Measurements from ENCODE around the gene PCDHA3. TPM values are rescaled to one million over a fixed set of nuclear protein-coding genes. Genes with fewer than 3 reads are reported as not detected.
"Not testable (repeated sequence)": the region's sequence is repeated elsewhere in the genome, so short reads cannot be mapped to it uniquely, and the experiment has no call there.

PCDHA3 gene
- total RNA-seq, 1 experiment from 2014 or later: not detected

DNA sequence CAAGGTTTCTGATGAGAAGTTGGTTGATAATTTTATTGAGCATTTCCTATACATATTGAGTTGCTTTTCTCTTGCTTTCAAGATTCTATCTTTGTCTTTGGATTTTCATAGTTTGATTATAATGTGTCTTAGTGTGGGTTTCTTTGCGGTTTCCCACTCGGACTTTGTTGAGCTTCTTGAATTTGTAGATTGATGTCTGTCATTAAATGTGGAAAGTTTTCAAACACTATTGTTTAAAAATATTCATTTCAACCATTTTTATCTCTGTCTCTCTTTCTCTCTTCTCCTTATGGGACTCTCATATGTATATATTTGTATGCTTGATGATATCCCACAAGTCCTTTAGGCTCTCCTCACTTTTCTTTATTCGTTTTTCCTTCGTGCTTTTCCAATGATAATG is 33.4 kb upstream of the PCDHA3 start:
- no peaks in the 10 kb centered on the region for H3K27me3 ChIP-seq (replicated peaks; ENCODE audit: control insufficient read depth, insufficient read depth, low read length)
- no peak overlapping the region for H3K27ac Mint-ChIP-seq (ENCODE audit: unreplicated experiment)
- ChIA-PET CTCF (no interaction called here), POLR2A (no interaction called here)
- no peaks in the 10 kb centered on the region for H3K27me3 Mint-ChIP-seq (ENCODE audit: insufficient read depth, unreplicated experiment)
- no peaks in the 10 kb centered on the region for H3K4me1 Mint-ChIP-seq (ENCODE audit: low read depth, unreplicated experiment)
- intact Hi-C loops (cut with micrococcal nuclease; ENCODE audit: unreplicated experiment): no loop called here
- H3K36me3 Mint-ChIP-seq (ENCODE audit: insufficient read depth, unreplicated experiment): no peaks in the 10 kb centered on the region
- peaks cover 31% of the 10 kb centered on the region for H3K9me3 ChIP-seq
- H3K4me3 Mint-ChIP-seq (ENCODE audit: unreplicated experiment): no peak overlapping the region
- BruUV-seq (replicated peaks): no TSS peak
- H3K4me3 ChIP-seq (ENCODE audit: low read depth, low read length): no peak overlapping the region
- H3K4me1 ChIP-seq: no peaks in the 10 kb centered on the region
- peaks cover 51% of the 10 kb centered on the region for H3K9me3 Mint-ChIP-seq (ENCODE audit: unreplicated experiment)
- DNase-seq: no peak
- H3K36me3 ChIP-seq (ENCODE audit: control insufficient read depth, insufficient read depth, low read length): no peaks in the 10 kb centered on the region
- TF ChIP-seq, protein P1, sequence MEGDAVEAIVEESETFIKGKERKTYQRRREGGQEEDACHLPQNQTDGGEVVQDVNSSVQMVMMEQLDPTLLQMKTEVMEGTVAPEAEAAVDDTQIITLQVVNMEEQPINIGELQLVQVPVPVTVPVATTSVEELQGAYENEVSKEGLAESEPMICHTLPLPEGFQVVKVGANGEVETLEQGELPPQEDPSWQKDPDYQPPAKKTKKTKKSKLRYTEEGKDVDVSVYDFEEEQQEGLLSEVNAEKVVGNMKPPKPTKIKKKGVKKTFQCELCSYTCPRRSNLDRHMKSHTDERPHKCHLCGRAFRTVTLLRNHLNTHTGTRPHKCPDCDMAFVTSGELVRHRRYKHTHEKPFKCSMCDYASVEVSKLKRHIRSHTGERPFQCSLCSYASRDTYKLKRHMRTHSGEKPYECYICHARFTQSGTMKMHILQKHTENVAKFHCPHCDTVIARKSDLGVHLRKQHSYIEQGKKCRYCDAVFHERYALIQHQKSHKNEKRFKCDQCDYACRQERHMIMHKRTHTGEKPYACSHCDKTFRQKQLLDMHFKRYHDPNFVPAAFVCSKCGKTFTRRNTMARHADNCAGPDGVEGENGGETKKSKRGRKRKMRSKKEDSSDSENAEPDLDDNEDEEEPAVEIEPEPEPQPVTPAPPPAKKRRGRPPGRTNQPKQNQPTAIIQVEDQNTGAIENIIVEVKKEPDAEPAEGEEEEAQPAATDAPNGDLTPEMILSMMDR (IDR thresholded peaks at IDR 0.05; ENCODE audit: insufficient read depth in 1 of 2, low read depth in 1 of 2, low read length in 1 of 2, severe bottlenecking in 1 of 2, unreplicated experiment in 1 of 2): no peak

DNA sequence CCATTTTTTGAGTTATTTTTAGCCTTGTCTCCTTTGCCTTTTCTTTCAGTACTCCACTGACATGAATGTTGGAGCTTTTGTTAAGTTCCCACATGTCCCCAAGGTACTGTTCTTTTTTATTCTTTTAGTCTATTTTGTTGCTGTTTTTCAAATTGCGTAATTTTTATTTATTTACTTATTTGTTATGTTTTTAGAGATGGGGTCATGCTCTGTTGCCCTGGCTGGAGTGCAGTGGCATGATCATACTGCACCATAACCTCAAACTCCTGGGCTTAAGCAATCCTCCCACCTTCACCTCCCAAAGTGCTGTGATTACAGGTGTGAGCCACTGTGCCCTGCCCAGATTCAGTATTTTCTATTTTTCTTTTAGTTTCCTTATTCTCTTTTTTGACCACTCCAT is 20.3 kb upstream of the PCDHA3 start:
- no peak overlapping the region for H3K4me3 Mint-ChIP-seq (ENCODE audit: unreplicated experiment)
- POLR2A ChIA-PET: no interaction called here
- Histone ChIP-seq H3K9me3 (peaks cover 27% of the 10 kb centered on the region), H3K4me3 (ENCODE audit: low read depth, low read length) (no peak overlapping the region), H3K4me1 (no peaks in the 10 kb centered on the region), H3K36me3 (ENCODE audit: control insufficient read depth, insufficient read depth, low read length) (no peaks in the 10 kb centered on the region), H3K27me3 (replicated peaks; ENCODE audit: control insufficient read depth, insufficient read depth, low read length) (no peaks in the 10 kb centered on the region)
- H3K36me3 Mint-ChIP-seq (ENCODE audit: insufficient read depth, unreplicated experiment): no peaks in the 10 kb centered on the region
- no peaks in the 10 kb centered on the region for H3K4me1 Mint-ChIP-seq (ENCODE audit: low read depth, unreplicated experiment)
- no TSS peak for BruUV-seq (replicated peaks)
- peaks cover 72% of the 10 kb centered on the region for H3K9me3 Mint-ChIP-seq (ENCODE audit: unreplicated experiment)
- no peak overlapping the region for H3K27ac Mint-ChIP-seq (ENCODE audit: unreplicated experiment)
- no peaks in the 10 kb centered on the region for H3K27me3 Mint-ChIP-seq (ENCODE audit: insufficient read depth, unreplicated experiment)
- CTCF ChIA-PET: no interaction called here
- TF ChIP-seq, protein P1 (IDR thresholded peaks at IDR 0.05; ENCODE audit: insufficient read depth in 1 of 2, low read depth in 1 of 2, low read length in 1 of 2, severe bottlenecking in 1 of 2, unreplicated experiment in 1 of 2): no peak
- intact Hi-C loops (cut with micrococcal nuclease; ENCODE audit: unreplicated experiment): no loop called here
- DNase-seq: no peak

DNA sequence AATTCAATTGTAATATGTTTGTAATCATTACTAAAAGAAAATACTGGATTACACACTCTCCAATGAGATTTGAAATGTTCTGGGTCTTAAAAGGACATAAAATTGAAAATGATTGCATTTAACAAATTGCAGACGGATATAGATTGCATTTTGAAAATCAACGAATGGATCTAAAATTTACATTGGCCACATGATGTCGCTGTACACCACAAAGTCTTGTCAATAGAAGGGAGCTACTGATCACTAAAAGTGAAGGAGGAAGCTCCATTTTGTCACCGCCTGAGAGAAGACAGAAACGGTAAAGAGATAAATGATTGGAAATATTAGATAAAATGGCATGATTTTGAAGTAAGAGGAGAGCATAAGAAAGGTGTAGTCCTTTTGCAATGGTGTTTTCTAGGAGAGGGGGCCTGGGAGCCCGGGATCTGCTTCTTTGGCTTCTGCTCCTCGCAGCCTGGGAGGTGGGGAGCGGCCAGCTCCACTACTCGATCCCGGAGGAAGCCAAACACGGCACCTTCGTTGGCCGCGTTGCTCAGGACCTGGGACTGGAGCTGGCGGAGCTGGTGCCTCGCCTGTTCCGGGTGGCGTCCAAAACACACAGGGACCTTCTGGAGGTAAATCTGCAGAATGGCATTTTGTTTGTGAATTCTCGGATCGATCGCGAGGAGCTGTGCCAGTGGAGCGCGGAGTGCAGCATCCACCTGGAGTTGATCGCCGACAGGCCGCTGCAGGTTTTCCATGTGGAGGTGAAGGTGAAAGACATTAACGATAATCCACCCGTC is 14.8 kb upstream of the PCDHA3 start, which contains the start of gene PCDHA1:
PCDHA1 (plus strand) TSS at position 236 of the 782 bp plus-strand sequence.
- Histone ChIP-seq H3K36me3 (ENCODE audit: control insufficient read depth, insufficient read depth, low read length) (no peaks in the 10 kb centered on the region), H3K27me3 (replicated peaks; ENCODE audit: control insufficient read depth, insufficient read depth, low read length) (no peaks in the 10 kb centered on the region), H3K4me3 (ENCODE audit: low read depth, low read length) (no peak within 1 kb of the TSS), H3K4me1 (no peaks in the 10 kb centered on the region), H3K9me3 (peaks cover 26% of the 10 kb centered on the region)
- BruUV-seq (replicated peaks): no TSS peak
- no peak for DNase-seq
- ChIA-PET CTCF (interaction anchor here (0.7 kb wide), 1 partner anchor 255 kb away, joined by 3 read pairs; no protein-coding TSS in a partner anchor), POLR2A (no interaction called here)
- Mint-ChIP-seq H3K4me3 (ENCODE audit: unreplicated experiment) (no peak within 1 kb of the TSS), H3K27ac (ENCODE audit: unreplicated experiment) (no peak within 1 kb of the TSS), H3K9me3 (ENCODE audit: unreplicated experiment) (peaks cover 27% of the 10 kb centered on the region), H3K27me3 (ENCODE audit: insufficient read depth, unreplicated experiment) (no peaks in the 10 kb centered on the region), H3K4me1 (ENCODE audit: low read depth, unreplicated experiment) (no peaks in the 10 kb centered on the region), H3K36me3 (ENCODE audit: insufficient read depth, unreplicated experiment) (no peaks in the 10 kb centered on the region)
- intact Hi-C loops (cut with micrococcal nuclease; ENCODE audit: unreplicated experiment): no loop called here
- TF ChIP-seq, protein P1 (IDR thresholded peaks at IDR 0.05; ENCODE audit: insufficient read depth in 1 of 2, low read depth in 1 of 2, low read length in 1 of 2, severe bottlenecking in 1 of 2, unreplicated experiment in 1 of 2): no peak

DNA sequence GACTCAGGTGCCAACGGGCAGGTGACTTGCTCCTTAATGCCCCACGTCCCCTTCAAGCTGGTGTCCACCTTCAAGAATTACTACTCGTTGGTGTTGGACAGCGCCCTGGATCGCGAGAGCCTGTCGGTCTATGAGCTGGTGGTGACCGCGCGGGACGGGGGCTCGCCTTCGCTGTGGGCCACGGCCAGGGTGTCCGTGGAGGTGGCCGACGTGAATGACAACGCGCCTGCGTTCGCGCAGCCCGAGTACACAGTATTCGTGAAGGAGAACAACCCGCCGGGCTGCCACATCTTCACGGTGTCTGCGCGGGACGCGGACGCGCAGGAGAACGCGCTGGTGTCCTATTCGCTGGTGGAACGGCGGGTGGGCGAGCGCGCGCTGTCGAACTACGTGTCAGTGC is 13.4 kb upstream of the PCDHA3 start:
- intact Hi-C loops (cut with micrococcal nuclease; ENCODE audit: unreplicated experiment); H3K4me3 ChIP-seq (ENCODE audit: low read depth, low read length); H3K36me3 Mint-ChIP-seq (ENCODE audit: insufficient read depth, unreplicated experiment); DNase-seq; BruUV-seq (replicated peaks); POLR2A ChIA-PET; H3K4me1 ChIP-seq; H3K27me3 ChIP-seq (replicated peaks; ENCODE audit: control insufficient read depth, insufficient read depth, low read length); H3K36me3 ChIP-seq (ENCODE audit: control insufficient read depth, insufficient read depth, low read length); H3K27ac Mint-ChIP-seq (ENCODE audit: unreplicated experiment); H3K4me1 Mint-ChIP-seq (ENCODE audit: low read depth, unreplicated experiment); CTCF ChIA-PET; H3K4me3 Mint-ChIP-seq (ENCODE audit: unreplicated experiment); H3K27me3 Mint-ChIP-seq (ENCODE audit: insufficient read depth, unreplicated experiment): not testable (repeated sequence)
- H3K9me3 Mint-ChIP-seq (ENCODE audit: unreplicated experiment): peaks cover 22% of the 10 kb centered on the region
- H3K9me3 ChIP-seq: peaks cover 17% of the 10 kb centered on the region; the same call in 1 of the 2 replicates

DNA sequence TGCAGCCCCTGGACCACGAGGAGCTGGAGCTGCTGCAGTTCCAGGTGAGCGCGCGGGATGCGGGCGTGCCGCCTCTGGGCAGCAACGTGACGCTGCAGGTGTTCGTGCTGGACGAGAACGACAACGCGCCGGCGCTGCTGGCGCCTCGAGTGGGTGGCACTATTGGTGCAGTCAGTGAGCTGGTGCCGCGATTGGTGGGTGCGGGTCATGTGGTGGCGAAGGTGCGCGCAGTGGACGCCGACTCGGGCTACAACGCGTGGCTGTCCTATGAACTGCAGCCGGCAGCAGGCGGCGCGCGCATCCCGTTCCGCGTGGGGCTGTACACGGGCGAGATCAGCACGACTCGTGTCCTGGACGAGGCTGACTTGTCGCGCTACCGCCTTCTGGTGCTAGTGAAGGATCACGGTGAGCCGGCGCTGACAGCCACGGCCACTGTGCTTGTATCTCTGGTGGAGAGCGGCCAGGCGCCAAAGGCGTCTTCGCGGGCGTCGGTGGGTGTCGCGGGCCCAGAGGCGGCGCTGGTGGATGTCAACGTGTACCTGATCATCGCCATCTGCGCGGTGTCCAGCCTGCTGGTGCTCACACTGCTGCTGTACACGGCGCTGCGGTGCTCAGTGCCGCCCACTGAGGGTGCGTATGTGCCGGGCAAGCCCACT is 12.9 kb upstream of the PCDHA3 start:
- intact Hi-C loops (cut with micrococcal nuclease; ENCODE audit: unreplicated experiment); H3K4me1 Mint-ChIP-seq (ENCODE audit: low read depth, unreplicated experiment); H3K27me3 ChIP-seq (replicated peaks; ENCODE audit: control insufficient read depth, insufficient read depth, low read length); H3K27ac Mint-ChIP-seq (ENCODE audit: unreplicated experiment); H3K4me1 ChIP-seq; H3K27me3 Mint-ChIP-seq (ENCODE audit: insufficient read depth, unreplicated experiment); POLR2A ChIA-PET; H3K36me3 Mint-ChIP-seq (ENCODE audit: insufficient read depth, unreplicated experiment); H3K36me3 ChIP-seq (ENCODE audit: control insufficient read depth, insufficient read depth, low read length); CTCF ChIA-PET; DNase-seq; H3K4me3 ChIP-seq (ENCODE audit: low read depth, low read length); H3K4me3 Mint-ChIP-seq (ENCODE audit: unreplicated experiment); BruUV-seq (replicated peaks): not testable (repeated sequence)
- H3K9me3 Mint-ChIP-seq (ENCODE audit: unreplicated experiment): peaks cover 25% of the 10 kb centered on the region
- peaks cover 16% of the 10 kb centered on the region; the same call in 1 of the 2 replicates for H3K9me3 ChIP-seq
